HUES64 (cell line): Measurements from ENCODE around the gene GUCY2C.

Source experiments
- H3K27ac ChIP-seq: 2 replicates; pipeline ENCODE4 v1.7.0; 2013; ENCODE audit warnings: low read depth, low read length, inconsistent platforms
- H3K27me3 ChIP-seq: 2 replicates; pipeline ENCODE4 v1.6.1; 2013; ENCODE audit warnings: mild to moderate bottlenecking, low read length; ENCODE audit not compliant: insufficient read depth
- H3K36me3 ChIP-seq: 2 replicates; pipeline ENCODE4 v1.6.1; 2013; ENCODE audit warnings: mild to moderate bottlenecking, low read length; ENCODE audit not compliant: insufficient read depth
- H3K4me1 ChIP-seq: 2 replicates; pipeline ENCODE4 v1.6.1; 2013; ENCODE audit warnings: mild to moderate bottlenecking, low read length, moderate library complexity; ENCODE audit not compliant: insufficient read depth
- H3K4me3 ChIP-seq: 2 replicates; pipeline ENCODE4 v1.5.1; 2013; ENCODE audit warnings: mild to moderate bottlenecking, low read length, moderate library complexity
- H3K9ac ChIP-seq: 2 replicates; pipeline ENCODE4 v1.6.1; 2013; ENCODE audit warnings: mild to moderate bottlenecking, low read depth, low read length
- H3K9me3 ChIP-seq: 2 replicates; pipeline ENCODE4 v1.6.1; 2013; ENCODE audit warnings: low read depth, low read length; ENCODE audit not compliant: insufficient read depth
- WGBS: fragments of 150-250, 120-280 bp; methylation state at CpG from one replicate; pipeline ENCODE4 v1.1.7; 2013; ENCODE audit warnings: missing lambda C conversion rate; 5-methylcytosine and 5-hydroxymethylcytosine counted together

GUCY2C gene

DNA sequence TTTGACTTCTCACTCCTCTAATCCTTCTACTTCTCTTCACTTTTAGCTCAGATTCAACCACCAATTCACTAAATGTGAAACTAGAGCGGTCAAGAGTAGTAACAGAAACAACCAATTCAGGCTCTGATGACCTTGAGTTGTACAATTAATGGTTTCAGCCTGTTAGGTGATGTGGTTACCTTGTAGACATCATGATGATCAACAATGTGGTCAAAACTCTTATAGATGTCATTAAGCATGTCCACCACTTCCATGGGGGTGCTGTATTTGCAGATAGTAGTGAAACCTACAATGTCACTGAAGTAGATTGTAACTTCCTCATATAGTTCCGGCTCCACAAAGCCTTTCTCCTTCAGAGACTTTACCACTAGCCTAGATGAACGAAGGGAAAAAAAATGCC lies 74.6 kb downstream of the GUCY2C start:
- Histone ChIP-seq H3K4me1 (no peaks in the 10 kb centered on the region), H3K27me3 (no peaks in the 10 kb centered on the region), H3K36me3 (no peaks in the 10 kb centered on the region), H3K9me3 (no peaks in the 10 kb centered on the region), H3K9ac (no peak overlapping the region), H3K4me3 (no peak overlapping the region), H3K27ac (no peak overlapping the region)
- 92% methylated on average over 3 of the region's 3 CpGs for whole genome bisulfite sequencing

DNA sequence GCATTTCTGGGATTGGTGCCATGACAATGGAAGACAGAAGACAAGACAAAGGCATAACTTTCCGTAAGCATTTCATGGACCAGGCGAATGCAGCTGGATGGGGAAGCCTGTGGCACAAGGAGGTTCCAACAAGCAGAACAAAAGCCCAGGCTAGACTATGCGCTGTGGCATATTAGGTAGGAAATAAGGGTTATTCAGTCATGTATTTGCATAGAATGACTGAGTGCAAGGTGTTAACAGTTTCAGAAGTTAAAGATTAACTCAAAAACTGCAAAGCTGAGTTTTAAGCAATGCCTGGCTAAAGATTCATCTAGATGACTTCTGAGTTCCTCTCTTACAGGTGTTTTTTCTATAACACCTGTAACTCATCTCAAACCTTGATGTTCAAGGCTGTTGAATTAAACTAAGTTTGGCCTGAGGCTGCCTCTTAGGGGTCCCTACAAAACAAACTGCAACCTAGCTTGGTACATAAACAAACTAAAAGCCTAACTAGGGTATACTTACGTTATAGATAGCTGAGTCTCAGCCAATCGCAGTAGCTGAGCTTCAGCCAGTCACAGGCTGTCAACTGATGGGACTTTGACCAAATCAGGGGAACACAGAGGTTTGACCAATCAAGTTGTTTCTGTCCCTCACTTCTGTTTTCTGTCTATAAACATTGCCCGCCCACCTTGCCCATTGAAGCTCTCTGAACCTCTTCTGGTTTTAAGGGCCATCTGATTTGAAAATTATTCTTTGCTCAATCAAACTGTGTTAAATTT lies 76.5 kb downstream of the GUCY2C start:
- no peaks in the 10 kb centered on the region for H3K4me1 ChIP-seq
- no peaks in the 10 kb centered on the region for H3K27me3 ChIP-seq
- H3K27ac ChIP-seq, result no peak overlapping the region
- no peaks in the 10 kb centered on the region for H3K9me3 ChIP-seq
- H3K9ac ChIP-seq, result no peak overlapping the region
- H3K36me3 ChIP-seq, result no peaks in the 10 kb centered on the region
- 92% methylated on average over 6 of the region's 6 CpGs for WGBS
- no peak overlapping the region for H3K4me3 ChIP-seq

DNA sequence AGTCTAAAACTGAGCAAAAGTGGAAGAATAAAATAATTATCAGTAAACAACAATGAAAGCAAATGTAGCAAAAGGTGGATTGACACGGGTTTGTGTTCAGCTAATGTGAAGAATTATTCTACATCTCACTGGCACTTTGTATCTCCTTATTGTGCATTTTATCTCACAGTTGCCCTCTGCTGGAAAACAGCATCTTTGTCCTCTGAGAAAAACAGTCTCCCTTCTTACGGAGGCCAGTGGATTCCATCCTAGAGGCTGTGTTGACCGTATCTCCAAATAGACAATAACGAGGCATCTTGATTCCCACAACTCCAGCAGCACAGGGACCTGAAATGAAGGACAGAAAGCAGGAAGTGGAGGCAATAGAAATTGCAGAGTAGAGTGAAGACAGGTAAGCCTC lies 77.4 kb downstream of the GUCY2C start:
- Histone ChIP-seq H3K4me3 (no peak overlapping the region), H3K27me3 (no peaks in the 10 kb centered on the region), H3K27ac (no peak overlapping the region), H3K36me3 (no peaks in the 10 kb centered on the region), H3K9me3 (no peaks in the 10 kb centered on the region), H3K4me1 (peaks cover 4% of the 10 kb centered on the region; the same call in 1 of the 2 replicates), H3K9ac (no peak overlapping the region)
- WGBS, result 79% methylated on average over 4 of the region's 4 CpGs

- Histone ChIP-seq H3K27ac (no peak overlapping the region), H3K9ac (no peak overlapping the region)
- WGBS, result 75% methylated on average over 3 of the region's 3 CpGs
Measured at GRCh38 chr12:14614704-14615121, 81.7 kb downstream of the GUCY2C start.

DNA sequence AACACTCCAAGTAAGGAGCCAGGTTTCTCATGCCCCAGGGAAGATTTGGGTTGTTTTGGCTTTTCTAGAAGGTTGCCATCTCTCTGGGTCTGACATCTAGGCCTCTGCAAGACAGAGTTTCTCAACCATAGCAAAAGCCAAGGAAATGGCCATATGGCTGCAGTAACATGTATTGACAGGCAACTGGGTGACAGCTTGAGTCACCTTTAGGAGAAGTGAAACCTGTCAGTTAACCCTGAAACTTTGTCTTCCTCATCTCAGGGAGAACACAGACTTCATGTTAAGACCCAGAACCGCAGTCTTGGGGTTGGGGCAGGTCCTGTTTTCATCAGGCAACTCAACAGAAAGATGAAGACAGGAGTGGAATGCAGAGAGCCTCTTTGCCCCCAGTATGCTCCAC lies 82.7 kb downstream of the GUCY2C start:
- Histone ChIP-seq H3K4me3 (no peak overlapping the region), H3K27me3 (no peaks in the 10 kb centered on the region), H3K27ac (no peak overlapping the region), H3K9me3 (peaks cover 9% of the 10 kb centered on the region; the same call in 1 of the 2 replicates), H3K4me1 (peaks cover 4% of the 10 kb centered on the region; the same call in 1 of the 2 replicates), H3K36me3 (no peaks in the 10 kb centered on the region), H3K9ac (no peak overlapping the region)
- WGBS, result 81% methylated on average over 1 of the region's 1 CpG

More at GRCh38 chr12:14614704-14615121, 81.7 kb downstream of the GUCY2C start:
- Histone ChIP-seq H3K9me3 (peaks cover 9% of the 10 kb centered on the region; the same call in 1 of the 2 replicates), H3K4me3 (no peak overlapping the region), H3K27me3 (no peaks in the 10 kb centered on the region), H3K36me3 (no peaks in the 10 kb centered on the region), H3K4me1 (peaks cover 4% of the 10 kb centered on the region; the same call in 1 of the 2 replicates)

DNA sequence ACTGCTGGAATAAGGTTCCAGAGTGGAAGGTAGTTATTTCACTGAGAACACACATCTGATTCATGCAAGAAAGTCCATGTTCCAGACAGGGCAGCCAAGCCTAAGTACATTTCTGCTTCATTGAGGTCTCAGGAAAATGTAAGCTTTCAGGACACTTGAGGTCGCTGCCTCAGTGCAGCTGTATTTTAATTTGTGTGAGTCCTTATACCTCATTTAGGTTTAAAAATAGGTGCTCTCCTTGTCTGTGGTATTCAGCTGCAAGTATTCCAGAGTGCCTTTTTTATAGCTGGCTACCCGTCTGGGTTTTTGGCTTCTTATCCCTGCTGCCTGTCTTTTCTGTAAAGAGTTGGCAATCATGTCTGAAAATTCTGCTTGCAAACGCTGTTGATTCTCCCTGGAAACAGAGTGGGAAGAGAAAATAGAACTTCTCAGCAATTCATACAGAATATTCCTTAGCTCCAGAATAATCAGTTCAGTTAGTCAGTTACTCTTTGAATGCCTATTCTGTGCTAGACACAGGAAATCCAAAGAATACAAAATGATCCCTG lies 83.4 kb downstream of the GUCY2C start:
- Histone ChIP-seq H3K27me3 (no peaks in the 10 kb centered on the region), H3K9me3 (peaks cover 10% of the 10 kb centered on the region; the same call in 1 of the 2 replicates), H3K27ac (no peak overlapping the region), H3K9ac (no peak overlapping the region), H3K36me3 (no peaks in the 10 kb centered on the region), H3K4me1 (peaks cover 4% of the 10 kb centered on the region; the same call in 1 of the 2 replicates), H3K4me3 (no peak overlapping the region)
- 77% methylated on average over 3 of the region's 3 CpGs for WGBS

GRCh38 chr12:14612250-14612649 lies 84.1 kb downstream of the GUCY2C start:
- H3K27me3 ChIP-seq, result no peaks in the 10 kb centered on the region
- peaks cover 4% of the 10 kb centered on the region; the same call in 1 of the 2 replicates for H3K4me1 ChIP-seq
- no peak overlapping the region for H3K27ac ChIP-seq
- H3K36me3 ChIP-seq, result no peaks in the 10 kb centered on the region
- 96% methylated on average over 3 of the region's 3 CpGs for WGBS
- H3K9me3 ChIP-seq, result peaks cover 11% of the 10 kb centered on the region; the same call in 1 of the 2 replicates
- no peak overlapping the region for H3K4me3 ChIP-seq
- H3K9ac ChIP-seq, result no peak overlapping the region

DNA sequence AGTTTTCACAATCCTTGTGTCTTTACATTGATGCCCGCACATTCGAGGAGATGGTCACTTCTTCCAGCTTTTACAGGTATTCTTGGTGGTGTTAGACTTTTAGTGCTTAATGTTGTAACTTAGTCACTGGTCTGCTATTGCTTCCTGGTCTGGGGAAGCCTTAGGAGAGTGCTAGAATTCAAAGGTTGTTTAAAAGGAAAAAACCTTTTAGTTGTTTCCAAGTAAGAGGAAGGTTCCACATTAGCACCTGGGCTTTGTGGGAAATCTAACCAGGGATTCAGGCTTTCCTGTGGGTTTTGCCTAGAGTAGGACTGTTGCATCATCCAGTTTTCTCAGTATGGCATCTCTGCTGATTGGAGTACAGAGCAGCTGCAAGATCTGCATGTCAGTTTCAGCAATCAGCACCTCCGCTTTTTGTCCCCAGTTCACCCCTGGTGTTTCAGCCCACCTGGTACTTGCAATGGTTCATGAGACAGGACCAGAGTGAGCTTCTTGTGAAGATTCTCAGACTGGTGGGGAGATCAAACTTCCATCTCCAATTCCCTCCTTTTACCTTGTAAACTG lies 84.7 kb downstream of the GUCY2C start:
- H3K36me3 ChIP-seq, result no peaks in the 10 kb centered on the region
- H3K9ac ChIP-seq, result no peak overlapping the region
- H3K4me1 ChIP-seq, result peaks cover 4% of the 10 kb centered on the region; the same call in 1 of the 2 replicates
- no peak overlapping the region for H3K4me3 ChIP-seq
- WGBS, result 95% methylated on average over 3 of the region's 3 CpGs
- no peaks in the 10 kb centered on the region for H3K27me3 ChIP-seq
- peaks cover 11% of the 10 kb centered on the region; the same call in 1 of the 2 replicates for H3K9me3 ChIP-seq
- H3K27ac ChIP-seq, result no peak overlapping the region

GRCh38 chr12:14607568-14607967 lies 88.8 kb downstream of the GUCY2C start:
- Histone ChIP-seq H3K9ac (no peak overlapping the region), H3K27ac (no peak overlapping the region), H3K4me1 (no peaks in the 10 kb centered on the region), H3K27me3 (no peaks in the 10 kb centered on the region), H3K36me3 (no peaks in the 10 kb centered on the region), H3K4me3 (no peak overlapping the region), H3K9me3 (peaks cover 35% of the 10 kb centered on the region)

- H3K27ac ChIP-seq, result no peak overlapping the region
- no peaks in the 10 kb centered on the region for H3K27me3 ChIP-seq
- 90% methylated on average over 2 of the region's 3 CpGs for WGBS
- no peaks in the 10 kb centered on the region for H3K4me1 ChIP-seq
- no peak overlapping the region for H3K4me3 ChIP-seq
- H3K9me3 ChIP-seq, result peaks cover 30% of the 10 kb centered on the region
- H3K36me3 ChIP-seq, result no peaks in the 10 kb centered on the region
- no peak overlapping the region for H3K9ac ChIP-seq
Measured at GRCh38 chr12:14605401-14605989, 90.9 kb downstream of the GUCY2C start.
